ENCODE data around the gene ATP9A. TPM values are rescaled to one million over a fixed set of nuclear protein-coding genes. Genes with fewer than 3 reads are reported as not detected.

Gene ATP9A
- total RNA-seq, 1 experiment from 2014 or later, result 18.6 TPM

- Histone ChIP-seq H3F3A (ENCODE audit: insufficient read depth, low read depth) (peaks cover 7% of the 10 kb centered on the region), H2AFZ (no peak overlapping the region), H3K27me3 (ENCODE audit: insufficient read depth, low read depth) (peaks cover 38% of the 10 kb centered on the region), H3K36me3 (ENCODE audit: low read depth) (no peaks in the 10 kb centered on the region), H3K9me2 (ENCODE audit: insufficient read depth) (no peaks in the 10 kb centered on the region), H3K4me3 (no peak overlapping the region), H3K79me2 (ENCODE audit: low read depth) (no peaks in the 10 kb centered on the region), H3K4me1 (replicated peaks; ENCODE audit: insufficient read depth) (peaks cover 23% of the 10 kb centered on the region), H3K4me2 (no peak overlapping the region), H4K20me1 (ENCODE audit: insufficient read depth) (no peaks in the 10 kb centered on the region), H3K9me3 (ENCODE audit: insufficient read depth, low read depth) (no peaks in the 10 kb centered on the region), H3K27ac (no peak overlapping the region)
- no TSS peak for BruUV-seq (replicated peaks)
- CTCF ChIA-PET, result no interaction called here
- TF ChIP-seq EZH2 (IDR thresholded peaks at IDR 0.05; ENCODE audit: low read depth) (no peak), CTCF (conservative IDR thresholded peaks at IDR 0.05) (no peak)
- POLR2A ChIA-PET (ENCODE audit: unreplicated experiment), result interaction anchor here (0.7 kb wide), 1 partner anchor 1076 kb away, joined by 4 read pairs; no protein-coding TSS in a partner anchor
- no peak for DNase-seq
- intact Hi-C loops (cut with micrococcal nuclease; ENCODE audit: unreplicated experiment), result no loop called here
Measured at GRCh38 chr20:51567622-51568021, 200.6 kb downstream of the ATP9A start.

GRCh38 chr20:51566594-51566993 lies 201.6 kb downstream of the ATP9A start:
- CTCF ChIA-PET, result no interaction called here
- intact Hi-C loops (cut with micrococcal nuclease; ENCODE audit: unreplicated experiment), result no loop called here
- Histone ChIP-seq H3K9me2 (ENCODE audit: insufficient read depth) (no peaks in the 10 kb centered on the region), H3F3A (ENCODE audit: insufficient read depth, low read depth) (peaks cover 7% of the 10 kb centered on the region), H3K4me2 (no peak overlapping the region), H3K27ac (no peak overlapping the region), H3K4me3 (no peak overlapping the region), H2AFZ (no peak overlapping the region), H4K20me1 (ENCODE audit: insufficient read depth) (no peaks in the 10 kb centered on the region), H3K4me1 (replicated peaks; ENCODE audit: insufficient read depth) (peaks cover 32% of the 10 kb centered on the region), H3K9me3 (ENCODE audit: insufficient read depth, low read depth) (no peaks in the 10 kb centered on the region), H3K27me3 (ENCODE audit: insufficient read depth, low read depth) (peaks cover 49% of the 10 kb centered on the region), H3K79me2 (ENCODE audit: low read depth) (no peaks in the 10 kb centered on the region), H3K36me3 (ENCODE audit: low read depth) (no peaks in the 10 kb centered on the region)
- no peak for TF ChIP-seq CTCF (conservative IDR thresholded peaks at IDR 0.05)
- TF ChIP-seq EZH2 (IDR thresholded peaks at IDR 0.05; ENCODE audit: low read depth), result no peak
- BruUV-seq (replicated peaks), result no TSS peak
- POLR2A ChIA-PET (ENCODE audit: unreplicated experiment), result no interaction called here
- DNase-seq, result no peak

GRCh38 chr20:51565298-51566144 lies 202.7 kb downstream of the ATP9A start:
- peaks cover 56% of the 10 kb centered on the region for H3K27me3 ChIP-seq (ENCODE audit: insufficient read depth, low read depth)
- no peaks in the 10 kb centered on the region for H4K20me1 ChIP-seq (ENCODE audit: insufficient read depth)
- no peaks in the 10 kb centered on the region for H3K79me2 ChIP-seq (ENCODE audit: low read depth)
- ChIA-PET CTCF (no interaction called here), POLR2A (ENCODE audit: unreplicated experiment) (interaction anchor here (0.6 kb wide), 2 partner anchors 750 to 1334 kb away, joined by 3 read pairs; no protein-coding TSS in a partner anchor)
- no peaks in the 10 kb centered on the region for H3K9me3 ChIP-seq (ENCODE audit: insufficient read depth, low read depth)
- no peak overlapping the region for H3K4me3 ChIP-seq
- H3K36me3 ChIP-seq (ENCODE audit: low read depth), result no peaks in the 10 kb centered on the region
- DNase-seq, result no peak
- intact Hi-C loops (cut with micrococcal nuclease; ENCODE audit: unreplicated experiment), result no loop called here
- H2AFZ ChIP-seq, result no peak overlapping the region
- no peak overlapping the region for H3K4me2 ChIP-seq
- peaks cover 32% of the 10 kb centered on the region for H3K4me1 ChIP-seq (replicated peaks; ENCODE audit: insufficient read depth)
- no peak overlapping the region for H3K27ac ChIP-seq
- H3F3A ChIP-seq (ENCODE audit: insufficient read depth, low read depth), result peaks cover 7% of the 10 kb centered on the region
- no peaks in the 10 kb centered on the region for H3K9me2 ChIP-seq (ENCODE audit: insufficient read depth)
- TF ChIP-seq CTCF (conservative IDR thresholded peaks at IDR 0.05) (no peak), EZH2 (IDR thresholded peaks at IDR 0.05; ENCODE audit: low read depth) (no peak)
- no TSS peak for BruUV-seq (replicated peaks)
